Measurements from ENCODE around the gene AGFG2.

AGFG2 gene

DNA sequence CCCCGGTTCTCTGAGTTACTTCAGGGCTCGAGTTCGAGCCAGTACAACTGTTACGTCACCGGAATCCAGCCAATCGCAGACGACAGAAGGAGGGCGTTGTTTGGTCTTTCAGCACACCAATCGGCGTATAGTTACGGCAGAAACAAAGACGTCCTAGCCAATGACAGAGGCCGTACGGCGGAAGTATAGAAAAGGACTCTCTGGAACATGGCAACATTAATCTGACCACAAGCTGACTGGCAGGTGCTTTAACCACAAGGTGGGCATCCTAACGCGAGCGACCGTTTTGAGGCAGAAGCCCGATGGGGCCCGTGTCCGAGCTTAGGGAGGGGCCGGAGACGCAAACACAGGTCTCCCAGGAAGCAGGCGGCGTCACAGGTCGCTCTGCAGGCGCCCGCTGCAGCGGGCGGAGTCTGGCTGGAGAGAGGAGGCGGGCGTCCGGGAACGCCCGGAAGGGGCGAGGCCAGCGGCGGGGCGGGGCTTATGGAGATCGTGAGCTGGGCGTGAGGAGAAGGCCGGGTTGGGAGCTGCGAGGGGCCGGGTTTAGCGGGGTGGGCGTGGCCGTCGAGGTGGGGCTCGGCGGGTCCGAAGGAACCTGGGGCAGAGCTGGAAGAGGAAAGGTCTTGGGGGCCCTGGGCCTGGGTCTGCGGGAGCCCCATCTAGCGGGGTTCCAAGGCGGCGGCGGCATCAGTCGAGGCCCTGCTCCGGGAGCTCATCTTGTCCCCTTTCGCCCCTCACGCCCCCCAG lies 73.2 kb downstream of the AGFG2 start, which contains the start of gene MOSPD3:
MOSPD3 (plus strand) TSS at position 558 of the 747 bp plus-strand sequence. CDS start 252 bp downstream, outside the sequence.
- peak; percentile 94 for ATAC-seq (ENCODE audit: low read depth)
- H3K9me3 ChIP-seq (ENCODE audit: severe bottlenecking): no peaks in the 10 kb centered on the region
- H3K36me3 ChIP-seq (ENCODE audit: low read depth): no peaks in the 10 kb centered on the region
- TF ChIP-seq, protein P1, sequence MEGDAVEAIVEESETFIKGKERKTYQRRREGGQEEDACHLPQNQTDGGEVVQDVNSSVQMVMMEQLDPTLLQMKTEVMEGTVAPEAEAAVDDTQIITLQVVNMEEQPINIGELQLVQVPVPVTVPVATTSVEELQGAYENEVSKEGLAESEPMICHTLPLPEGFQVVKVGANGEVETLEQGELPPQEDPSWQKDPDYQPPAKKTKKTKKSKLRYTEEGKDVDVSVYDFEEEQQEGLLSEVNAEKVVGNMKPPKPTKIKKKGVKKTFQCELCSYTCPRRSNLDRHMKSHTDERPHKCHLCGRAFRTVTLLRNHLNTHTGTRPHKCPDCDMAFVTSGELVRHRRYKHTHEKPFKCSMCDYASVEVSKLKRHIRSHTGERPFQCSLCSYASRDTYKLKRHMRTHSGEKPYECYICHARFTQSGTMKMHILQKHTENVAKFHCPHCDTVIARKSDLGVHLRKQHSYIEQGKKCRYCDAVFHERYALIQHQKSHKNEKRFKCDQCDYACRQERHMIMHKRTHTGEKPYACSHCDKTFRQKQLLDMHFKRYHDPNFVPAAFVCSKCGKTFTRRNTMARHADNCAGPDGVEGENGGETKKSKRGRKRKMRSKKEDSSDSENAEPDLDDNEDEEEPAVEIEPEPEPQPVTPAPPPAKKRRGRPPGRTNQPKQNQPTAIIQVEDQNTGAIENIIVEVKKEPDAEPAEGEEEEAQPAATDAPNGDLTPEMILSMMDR (IDR thresholded peaks at IDR 0.05; ENCODE audit: poor library complexity, severe bottlenecking): no peak
- peak; percentile 96 for DNase-seq (ENCODE audit: low spot score)
- H3K4me3 ChIP-seq (ENCODE audit: severe bottlenecking): peak within 1 kb of the TSS; percentile 72
- H3K4me1 ChIP-seq (ENCODE audit: insufficient read depth, poor library complexity, severe bottlenecking): no peaks in the 10 kb centered on the region
- H3K27me3 ChIP-seq (ENCODE audit: insufficient read depth, poor library complexity, severe bottlenecking): no peaks in the 10 kb centered on the region
- H3K27ac ChIP-seq (ENCODE audit: poor library complexity, severe bottlenecking): peak within 1 kb of the TSS; percentile 44

DNA sequence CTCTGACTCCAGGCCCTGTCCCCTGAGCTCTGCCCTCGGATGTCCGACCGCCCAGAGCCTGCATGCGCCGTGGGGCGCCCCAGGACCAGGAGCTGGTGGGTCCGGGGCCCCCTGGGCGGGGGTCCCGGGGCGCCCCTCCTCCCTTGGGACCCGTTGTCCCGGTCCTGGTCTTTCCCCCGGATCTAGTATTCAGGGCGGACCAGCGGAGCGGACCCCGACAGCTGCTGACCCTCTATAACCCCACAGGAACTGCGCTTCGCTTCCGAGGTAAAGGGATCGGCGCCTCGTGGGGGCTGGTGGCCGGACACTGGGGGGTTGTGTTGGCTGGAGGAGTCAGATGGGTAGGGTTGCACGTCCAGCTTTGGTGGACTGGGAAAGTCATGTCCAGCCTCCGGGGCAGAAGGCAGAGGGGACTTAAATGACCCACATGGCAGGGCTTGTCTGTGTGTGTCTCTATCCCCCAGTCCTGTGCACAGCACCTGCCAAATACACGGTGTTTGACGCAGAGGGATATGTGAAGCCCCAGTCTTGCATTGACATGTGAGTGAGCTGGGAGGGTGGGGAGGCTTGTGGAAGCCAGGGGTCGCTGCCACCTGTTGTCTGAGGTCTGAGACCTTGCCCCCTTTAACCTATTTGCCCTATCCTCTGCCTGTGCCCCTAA lies 73.9 kb downstream of the AGFG2 start:
- H3K4me1 ChIP-seq (ENCODE audit: insufficient read depth, poor library complexity, severe bottlenecking): no peaks in the 10 kb centered on the region
- H3K36me3 ChIP-seq (ENCODE audit: low read depth): no peaks in the 10 kb centered on the region
- ATAC-seq (ENCODE audit: low read depth) (peak; percentile 4; the same call in 2 of the 3 replicates), DNase-seq (ENCODE audit: low spot score) (no peak)
- TF ChIP-seq, protein P1 (IDR thresholded peaks at IDR 0.05; ENCODE audit: poor library complexity, severe bottlenecking): peak; percentile 10
- no peaks in the 10 kb centered on the region for H3K27me3 ChIP-seq (ENCODE audit: insufficient read depth, poor library complexity, severe bottlenecking)
- H3K4me3 ChIP-seq (ENCODE audit: severe bottlenecking): peak overlapping the region; percentile 72
- peak overlapping the region; percentile 44 for H3K27ac ChIP-seq (ENCODE audit: poor library complexity, severe bottlenecking)
- no peaks in the 10 kb centered on the region for H3K9me3 ChIP-seq (ENCODE audit: severe bottlenecking)

DNA sequence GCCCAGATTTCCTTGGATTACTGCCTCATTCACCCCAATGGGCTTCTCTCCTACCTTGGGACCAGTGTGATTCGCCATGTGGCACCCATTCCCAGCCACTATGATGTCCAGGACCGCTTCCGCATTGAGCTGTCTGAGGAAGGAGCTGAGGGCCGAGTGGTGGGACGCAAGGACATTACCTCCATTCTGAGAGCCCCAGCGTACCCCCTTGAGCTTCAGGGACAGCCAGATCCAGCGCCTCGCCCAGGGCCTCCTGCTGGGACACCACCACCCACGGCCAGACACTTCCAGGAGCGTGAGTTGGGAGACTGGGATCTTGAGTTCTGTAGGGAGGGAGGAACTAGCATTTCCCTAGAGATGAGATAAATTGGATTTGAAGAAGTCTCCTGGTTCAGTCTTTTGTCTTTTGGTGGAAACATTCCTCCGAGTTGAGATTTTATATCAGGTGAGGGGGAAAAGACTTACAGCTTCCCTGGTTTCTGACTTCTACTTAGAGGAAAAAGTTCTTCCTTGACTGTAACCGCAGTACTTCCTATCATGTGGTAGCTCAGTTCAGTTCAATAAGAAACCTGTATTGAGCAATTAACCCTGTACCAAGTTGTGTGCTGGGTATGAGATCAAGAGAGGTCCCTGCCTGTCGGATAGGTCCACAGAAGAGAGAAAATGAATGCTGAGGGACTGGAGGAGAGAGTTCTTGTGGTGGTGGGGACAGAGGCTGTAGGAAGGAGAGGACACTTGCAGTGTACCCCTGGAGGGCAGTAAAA lies 74.6 kb downstream of the AGFG2 start:
- Histone ChIP-seq H3K27me3 (ENCODE audit: insufficient read depth, poor library complexity, severe bottlenecking) (no peaks in the 10 kb centered on the region), H3K4me3 (ENCODE audit: severe bottlenecking) (no peak overlapping the region), H3K27ac (ENCODE audit: poor library complexity, severe bottlenecking) (no peak overlapping the region), H3K4me1 (ENCODE audit: insufficient read depth, poor library complexity, severe bottlenecking) (no peaks in the 10 kb centered on the region), H3K9me3 (ENCODE audit: severe bottlenecking) (no peaks in the 10 kb centered on the region), H3K36me3 (ENCODE audit: low read depth) (no peaks in the 10 kb centered on the region)
- ATAC-seq (ENCODE audit: low read depth) (no peak), DNase-seq (ENCODE audit: low spot score) (no peak)
- TF ChIP-seq, protein P1 (IDR thresholded peaks at IDR 0.05; ENCODE audit: poor library complexity, severe bottlenecking): no peak

DNA sequence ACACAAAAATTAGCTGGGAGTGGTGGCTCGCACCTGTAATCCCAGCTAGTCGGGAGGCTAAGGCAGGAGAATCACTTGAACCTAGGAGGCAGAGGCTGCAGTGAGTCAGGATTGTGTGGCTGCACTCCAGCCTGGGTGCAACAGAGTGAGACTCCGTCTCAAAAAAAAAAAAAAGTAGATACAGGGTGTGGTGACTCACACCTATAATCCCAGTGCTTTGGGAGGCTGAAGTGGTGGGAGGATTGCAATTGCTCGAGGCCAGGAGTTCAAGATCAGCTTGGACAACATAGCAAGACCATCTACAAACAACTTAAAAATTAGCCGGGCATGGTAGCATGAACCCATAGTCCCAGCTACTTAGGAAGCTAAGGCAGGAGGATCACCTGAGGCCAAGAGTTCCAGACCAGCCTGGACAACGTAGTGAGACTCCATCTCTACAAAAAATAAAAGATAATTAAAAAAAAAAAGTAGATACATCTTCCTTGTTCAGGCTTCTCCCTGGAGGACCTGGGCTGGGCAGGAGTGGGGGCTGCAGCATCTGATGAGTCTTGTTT lies 75.4 kb downstream of the AGFG2 start:
- ATAC-seq (ENCODE audit: low read depth): no peak
- Histone ChIP-seq H3K36me3 (ENCODE audit: low read depth) (no peaks in the 10 kb centered on the region), H3K27ac (ENCODE audit: poor library complexity, severe bottlenecking) (no peak overlapping the region), H3K9me3 (ENCODE audit: severe bottlenecking) (no peaks in the 10 kb centered on the region), H3K4me1 (ENCODE audit: insufficient read depth, poor library complexity, severe bottlenecking) (no peaks in the 10 kb centered on the region), H3K4me3 (ENCODE audit: severe bottlenecking) (no peak overlapping the region), H3K27me3 (ENCODE audit: insufficient read depth, poor library complexity, severe bottlenecking) (no peaks in the 10 kb centered on the region)
- no peak for DNase-seq (ENCODE audit: low spot score)
- TF ChIP-seq, protein P1 (IDR thresholded peaks at IDR 0.05; ENCODE audit: poor library complexity, severe bottlenecking): no peak
